HepG2 (cell line): Measurements from ENCODE around the gene DYNLT2B. TPM values are rescaled to one million over a fixed set of nuclear protein-coding genes. Genes with fewer than 3 reads are reported as not detected.

ENCODE experiments used
- ATAC-seq: fragments of 200-7000 bp; cut with Tn5 transposase; 3 replicates; pipeline ENCODE4 v1.9.1; 2020; ENCODE audit warnings: mild to moderate bottlenecking, moderate library complexity
- BruUV-seq: library from RNA; stranded (reverse); fragments of 400-500 nt; replicated peaks from 2 replicates; lab custom pipeline; 2021; lab: Mats Ljungman, UMichigan
- CTCF ChIA-PET: fragments of 300-600 bp; formaldehyde crosslinking; extraction: SDS; loops from one replicate; lab custom pipeline; 2021; ENCODE audit warnings: low total read pairs, inconsistent platforms, low intra/inter-chr PET ratio; lab: Yijun Ruan, JAX
- POLR2A ChIA-PET: fragments of 350-600 bp; sonication (Branson Sonifier 250); formaldehyde crosslinking; loops from one replicate; lab custom pipeline; 2020; ENCODE audit warnings: antibody characterized with exemption, inconsistent platforms; lab: Yijun Ruan, JAX
- DNase-seq: peaks from one replicate; pipeline ENCODE4 v3.0.0-alpha.2; 2015; ENCODE audit warnings: low spot score
- FAIRE-seq: peaks from 3 replicates; lab custom pipeline; 2011; peaks lifted over from hg19 to GRCh38; lab: Jason Lieb, UNC
- H2AFZ ChIP-seq: one replicate; pipeline ENCODE4 v1.6.1; 2011; ENCODE audit warnings: low read length, inconsistent platforms
- H3K27ac ChIP-seq: fragments of 300-600 bp; 3 replicates; pipeline ENCODE4 v1.8.0; 2011; ENCODE audit warnings: mixed run types, mild to moderate bottlenecking, mixed read lengths, low read length, inconsistent platforms; ENCODE audit not compliant: insufficient read depth; ENCODE audit errors: extremely low read length
- H3K27me3 ChIP-seq, 2 experiments: fragments of 200-600 bp in 1 of 2; 2 replicates in 1 of 2; 3 replicates in 1 of 2; pipeline versions ENCODE4 v1.6.0 to v1.8.0; 2011; ENCODE audit warnings: low read length in 2 of 2, mild to moderate bottlenecking in 2 of 2, moderate library complexity in 2 of 2, inconsistent platforms in 1 of 2; ENCODE audit not compliant: insufficient read depth in 2 of 2, control insufficient read depth in 1 of 2
- H3K36me3 ChIP-seq, 2 experiments: fragments of 200-600 bp in 1 of 2; replicated peaks in 1 of 2; 2 replicates in 1 of 2; 3 replicates in 1 of 2; pipeline versions ENCODE4 v1.5.1 to v1.8.0; 2011; ENCODE audit warnings: low read length in 2 of 2, inconsistent platforms in 1 of 2; ENCODE audit not compliant: insufficient read depth in 2 of 2, control insufficient read depth in 1 of 2
- H3K4me1 ChIP-seq: 2 replicates; pipeline ENCODE4 v1.5.1; 2012; ENCODE audit warnings: low read length, inconsistent platforms; ENCODE audit not compliant: insufficient read depth
- H3K4me2 ChIP-seq: 2 replicates; pipeline ENCODE4 v1.6.0; 2011; ENCODE audit warnings: low read depth, low read length, inconsistent platforms
- H3K4me3 ChIP-seq, 3 experiments: fragments of 200-600 bp in 1 of 3; sonication (generic), shearing (Covaris generic) in 1 of 3; replicated peaks in 1 of 3; 2 replicates each; pipeline ENCODE4 v1.5.1; 2011 to 2016; ENCODE audit warnings: low read length in 3 of 3, inconsistent platforms in 2 of 3, low read depth in 2 of 3, mild to moderate bottlenecking in 2 of 3, control low read depth in 1 of 3, mixed read lengths in 1 of 3; ENCODE audit not compliant: insufficient read depth in 1 of 3
- H3K79me2 ChIP-seq: one replicate; pipeline ENCODE4 v1.6.1; 2011; ENCODE audit warnings: low read length, inconsistent platforms; ENCODE audit not compliant: insufficient read depth
- H3K9ac ChIP-seq: 2 replicates; pipeline ENCODE4 v1.6.0; 2011; ENCODE audit warnings: mild to moderate bottlenecking, low read depth, low read length, inconsistent platforms; ENCODE audit not compliant: insufficient read depth
- H3K9me3 ChIP-seq: 2 replicates; pipeline ENCODE4 v1.5.1; 2012; ENCODE audit warnings: mild to moderate bottlenecking, low read length
- H4K20me1 ChIP-seq: 2 replicates; pipeline ENCODE4 v1.6.0; 2011; ENCODE audit warnings: inconsistent platforms, mild to moderate bottlenecking, low read length, moderate library complexity; ENCODE audit not compliant: insufficient read depth
- ARID5B ChIP-seq: IDR thresholded peaks from 2 replicates; pipeline ENCODE4 v1.4.0; 2020; ENCODE audit warnings: mild to moderate bottlenecking, missing genetic modification reagents
- DZIP1 ChIP-seq: sonication (generic); formaldehyde crosslinking; IDR thresholded peaks from 2 replicates; pipeline ENCODE4 v1.5.0; 2020; ENCODE audit warnings: mild to moderate bottlenecking, missing genetic modification reagents
- FOSL2 ChIP-seq: sonication (generic); formaldehyde crosslinking; IDR thresholded peaks from 2 replicates; pipeline ENCODE4 v1.4.0; 2020; ENCODE audit warnings: missing genetic modification reagents
- MAFF ChIP-seq: IDR thresholded peaks from 2 replicates; pipeline ENCODE4 v1.6.1; 2011; ENCODE audit warnings: low read depth, low read length, improper control_type of control experiment
- MAFK ChIP-seq, 2 experiments: IDR thresholded peaks in 1 of 2; conservative IDR thresholded peaks in 1 of 2; 2 replicates each; pipeline ENCODE4 v1.6.1; 2011; ENCODE audit warnings: improper control_type of control experiment in 2 of 2, low read length in 2 of 2
- MAX ChIP-seq: IDR thresholded peaks from 2 replicates; pipeline ENCODE4 v1.6.1; 2012; ENCODE audit warnings: inconsistent platforms
- RCOR2 ChIP-seq: IDR thresholded peaks from 2 replicates; pipeline ENCODE4 v1.6.1; 2016; ENCODE audit warnings: missing biosample characterization, missing genetic modification reagents
- RXRB ChIP-seq: IDR thresholded peaks from 2 replicates; pipeline ENCODE4 v1.6.1; 2016; ENCODE audit warnings: borderline replicate concordance, missing genetic modification reagents, missing compliant biosample characterization
- SYNCRIP ChIP-seq: fragments of 200-400 bp; formaldehyde crosslinking; IDR thresholded peaks from 2 replicates; pipeline ENCODE4 v1.6.1; 2018; ENCODE audit warnings: mild to moderate bottlenecking, low read depth, low read length; ENCODE audit not compliant: insufficient read depth
- TCF7 ChIP-seq: sonication (generic); IDR thresholded peaks from 2 replicates; pipeline ENCODE4 v1.6.1; 2016; ENCODE audit warnings: antibody characterized with exemption, low read depth
- ZFP62 ChIP-seq: sonication (generic); formaldehyde crosslinking; IDR thresholded peaks from 2 replicates; pipeline ENCODE4 v1.4.0; 2020; ENCODE audit warnings: missing genetic modification reagents
- ZNF260 ChIP-seq: sonication (generic); formaldehyde crosslinking; IDR thresholded peaks from 2 replicates; pipeline ENCODE4 v1.4.0; 2020; ENCODE audit warnings: missing genetic modification reagents, low read depth, mild to moderate bottlenecking, borderline replicate concordance
- ZNF720 ChIP-seq: sonication (generic); formaldehyde crosslinking; IDR thresholded peaks from 2 replicates; pipeline ENCODE4 v1.4.0; 2020; ENCODE audit warnings: missing genetic modification reagents
- ZNF75D ChIP-seq: sonication (generic); formaldehyde crosslinking; IDR thresholded peaks from 2 replicates; pipeline ENCODE4 v1.8.1; 2023; ENCODE audit warnings: missing genetic modification reagents, mild to moderate bottlenecking, borderline replicate concordance
- ZNF792 ChIP-seq: IDR thresholded peaks from 2 replicates; pipeline ENCODE4 v1.6.1; 2016
- ZNF841 ChIP-seq: sonication (generic); formaldehyde crosslinking; IDR thresholded peaks from 2 replicates; pipeline ENCODE4 v1.8.1; 2023; ENCODE audit warnings: missing genetic modification reagents, borderline replicate concordance
- ZSCAN21 ChIP-seq: sonication (generic); formaldehyde crosslinking; IDR thresholded peaks from 2 replicates; pipeline ENCODE4 v1.8.0; 2022; ENCODE audit warnings: mild to moderate bottlenecking, missing genetic modification reagents, moderate library complexity, borderline replicate concordance
- WGBS: methylation state at CpG from one replicate; pipeline ENCODE4 v1.1.6; 2017; ENCODE audit warnings: low lambda C conversion rate; 5-methylcytosine and 5-hydroxymethylcytosine counted together
- in situ Hi-C: cut with HindIII; loops from 2 replicates; pipeline ENCODE4 v1.10.0; 2017; ENCODE audit warnings: low pct_unique_long_range_greater_than_20kb; ENCODE audit not compliant: extremely low pct_ligation_motif_present
- intact Hi-C: fragments of 100-400 bp; cut with micrococcal nuclease; formaldehyde crosslinking; loops from one replicate; pipeline ENCODE4 v1.10.0; 2022; ENCODE audit not compliant: unreplicated experiment
- polyA plus RNA-seq, 8 experiments: library from polyadenylated mRNA; depleted of rRNA in 3 of 8; stranded (reverse) in 7 of 8; unstranded in 1 of 8; fragments of >200 nt; fragmentation: Illumina TruSeq in 4 of 8; extraction: Trizol in 4 of 8; gene quantifications; 2 replicates each; pipeline versions ENCODE4 v1.2.1 to v1.2.3, GENCODE V29; 2011 to 2016; ENCODE audit warnings: low read depth in 4 of 8, missing spikeins in 1 of 8, mixed read lengths in 1 of 8; ENCODE audit not compliant: insufficient read depth in 1 of 8
- total RNA-seq, 5 experiments: library from RNA; depleted of rRNA; stranded (reverse); fragments of >200 nt; fragmentation: Illumina TruSeq; extraction: Trizol; gene quantifications; 2 replicates each; pipeline ENCODE4 v1.2.3, GENCODE V29; 2016; ENCODE audit warnings: low read depth in 1 of 5

DYNLT2B gene
- total and polyA plus RNA-seq, 2 of the 13 experiments (the other 11 are each of a cell fraction or from before 2014, with no cell fraction given): 4.0 to 7.0 TPM

GRCh38 chr3:196339493-196340254, 21.6 kb upstream of the DYNLT2B start:
- FAIRE-seq (no peak), ATAC-seq (no peak), DNase-seq (peak; percentile 21)
- H2AFZ ChIP-seq: no peak overlapping the region
- in situ Hi-C loops: no loop called here
- H3K4me3 ChIP-seq: no peak overlapping the region
- CTCF ChIA-PET: no interaction called here
- H3K27me3 ChIP-seq: no peaks in the 10 kb centered on the region
- no peak overlapping the region for H3K4me2 ChIP-seq
- H3K27ac ChIP-seq: no peak overlapping the region
- H3K9ac ChIP-seq: no peak overlapping the region
- H3K79me2 ChIP-seq: no peaks in the 10 kb centered on the region
- H4K20me1 ChIP-seq: no peaks in the 10 kb centered on the region
- BruUV-seq: no TSS peak
- 91% methylated on average over 21 of the region's 21 CpGs for WGBS
- peaks cover 23% of the 10 kb centered on the region for H3K4me1 ChIP-seq
- intact Hi-C loops: no loop called here
- POLR2A ChIA-PET: interaction anchor here (1.3 kb wide), 1 partner anchor 22 kb away, joined by 3 read pairs; the partner anchor contains the start of gene DYNLT2B
- H3K9me3 ChIP-seq: no peaks in the 10 kb centered on the region
- no peaks in the 10 kb centered on the region for H3K36me3 ChIP-seq
- no peak for TF ChIP-seq RXRB (CRISPR knock-in tag)
- no peak for TF ChIP-seq SYNCRIP
- no peak for TF ChIP-seq ZNF260 (CRISPR knock-in tag)
- no peak for TF ChIP-seq ZSCAN21 (CRISPR knock-in tag)
- no peak for TF ChIP-seq ARID5B (CRISPR knock-in tag)
- no peak for TF ChIP-seq TCF7
- TF ChIP-seq DZIP1 (CRISPR knock-in tag): no peak
- TF ChIP-seq ZNF841 (CRISPR knock-in tag): no peak
- 0 out of 2 replicates have a peak, but pooled peaks have one; percentile 19 for TF ChIP-seq MAFF
- TF ChIP-seq FOSL2 (CRISPR knock-in tag): peak; percentile 73
- no peak for TF ChIP-seq ZNF75D (CRISPR knock-in tag)
- TF ChIP-seq MAFK (conservative IDR thresholded peaks at IDR 0.05 in 1 of 2, IDR thresholded peaks at IDR 0.05 in 1 of 2; ENCODE audit: low read length in 2 of 2): peak; percentile 26 to 47; a peak in 1 of 4 replicates
- TF ChIP-seq ZNF720: no peak
- TF ChIP-seq RCOR2: no peak
- TF ChIP-seq MAX: no peak
- TF ChIP-seq ZFP62: no peak
- no peak for TF ChIP-seq ZNF792 (CRISPR knock-in tag)
